A549 (cell line): ENCODE measurements around the gene CRYGN. TPM values are rescaled to one million over a fixed set of nuclear protein-coding genes. Genes with fewer than 3 reads are reported as not detected.

Source experiments
- ATAC-seq, 2 experiments: fragments of 200-7000 bp in 1 of 2; fragments of >200 bp in 1 of 2; cut with Nextera tagmentation in 1 of 2; cut with Tn5 transposase in 1 of 2; 3 replicates each; pipeline versions ENCODE4 v1.8.0 to v1.9.1; 2018 to 2020; ENCODE audit warnings: mild to moderate bottlenecking in 1 of 2, moderate library complexity in 1 of 2
- CTCF ChIA-PET: fragments of 300-600 bp; sonication (Branson Sonifier 250); formaldehyde crosslinking; extraction: SDS; loops from one replicate; lab custom pipeline; 2021; ENCODE audit warnings: antibody characterized with exemption, inconsistent platforms; lab: Yijun Ruan, JAX
- POLR2A ChIA-PET: fragments of 350-600 bp; formaldehyde crosslinking; extraction: SDS; loops from one replicate; lab custom pipeline; 2021; ENCODE audit warnings: antibody characterized with exemption, inconsistent platforms; lab: Yijun Ruan, JAX
- DNase-seq, 2 experiments: peaks; one replicate each; pipeline versions ENCODE4 v3.0.0 to v3.0.0-alpha.2; 2011 to 2016; ENCODE audit warnings: low read depth in 1 of 2, low spot score in 1 of 2
- FAIRE-seq: peaks from 2 replicates; lab custom pipeline; 2011; peaks lifted over from hg19 to GRCh38; lab: Jason Lieb, UNC
- H3K27ac ChIP-seq, 2 experiments: fragments of >200 bp; sonication (Bioruptor Twin); formaldehyde crosslinking; 3 replicates each; pipeline ENCODE4 v1.5.1; 2016 to 2017
- H3K4me1 ChIP-seq: fragments of >200 bp; sonication (Bioruptor Twin); formaldehyde crosslinking; 3 replicates; pipeline ENCODE4 v1.6.1; 2016
- H3K4me2 ChIP-seq: fragments of >200 bp; sonication (Bioruptor Twin); formaldehyde crosslinking; 3 replicates; pipeline ENCODE4 v1.6.1; 2016
- H3K4me3 ChIP-seq: fragments of >200 bp; sonication (Bioruptor Twin); formaldehyde crosslinking; 3 replicates; pipeline ENCODE4 v1.5.1; 2016
- H3K9me3 ChIP-seq: fragments of >200 bp; sonication (Bioruptor Twin); formaldehyde crosslinking; 3 replicates; pipeline ENCODE4 v1.6.1; 2016
- CBX2 ChIP-seq: fragments of 200-600 bp; sonication (generic); IDR thresholded peaks from 2 replicates; pipeline ENCODE4 v1.6.1; 2016; ENCODE audit warnings: low read depth, mild to moderate bottlenecking, borderline replicate concordance
- CHD4 ChIP-seq: fragments of 200-600 bp; sonication (generic); IDR thresholded peaks from 2 replicates; pipeline ENCODE4 v1.6.1; 2016; ENCODE audit warnings: antibody characterized with exemption, mild to moderate bottlenecking, borderline replicate concordance
- ELK1 ChIP-seq: fragments of 150-350 bp; IDR thresholded peaks from 2 replicates; pipeline ENCODE4 v1.6.1; 2014; ENCODE audit warnings: low read depth, mild to moderate bottlenecking, low read length
- ESRRA ChIP-seq: fragments of 150-350 bp; IDR thresholded peaks from 2 replicates; pipeline ENCODE4 v1.6.1; 2014; ENCODE audit warnings: mild to moderate bottlenecking, low read length, borderline replicate concordance
- FOSB ChIP-seq: fragments of 250-450 bp; sonication (Bioruptor Pico); IDR thresholded peaks from 2 replicates; pipeline ENCODE4 v1.5.0; 2020; ENCODE audit warnings: mild to moderate bottlenecking, moderate library complexity
- HDAC2 ChIP-seq: fragments of 200-600 bp; sonication (generic); IDR thresholded peaks from 2 replicates; pipeline ENCODE4 v1.6.1; 2016
- HEYL ChIP-seq: fragments of 250-450 bp; sonication (Bioruptor Pico); IDR thresholded peaks from 2 replicates; pipeline ENCODE4 v1.8.0; 2021; ENCODE audit warnings: mild to moderate bottlenecking, moderate library complexity
- JUNB ChIP-seq: fragments of >200 bp; sonication (Bioruptor Twin); formaldehyde crosslinking; IDR thresholded peaks from 2 replicates; pipeline ENCODE4 v1.6.1; 2016
- MAFK ChIP-seq: fragments of 450-650 bp; IDR thresholded peaks from 2 replicates; pipeline ENCODE4 v1.6.1; 2014; ENCODE audit not compliant: partially characterized antibody
- NPAS2 ChIP-seq: fragments of 250-450 bp; sonication (Bioruptor Pico); IDR thresholded peaks from 2 replicates; pipeline ENCODE4 v1.8.0; 2022; ENCODE audit warnings: mild to moderate bottlenecking, moderate library complexity, borderline replicate concordance
- NR3C1 ChIP-seq: fragments of >200 bp; sonication (Bioruptor Twin); formaldehyde crosslinking; IDR thresholded peaks from 3 replicates; pipeline ENCODE4 v1.6.1; 2017
- REST ChIP-seq: fragments of 200-600 bp; sonication (generic); IDR thresholded peaks from 2 replicates; pipeline ENCODE4 v1.6.1; 2016; ENCODE audit warnings: antibody characterized with exemption, mild to moderate bottlenecking, moderate library complexity
- RFX5 ChIP-seq: fragments of 450-650 bp; IDR thresholded peaks from 2 replicates; pipeline ENCODE4 v1.7.1; 2014; ENCODE audit warnings: antibody characterized with exemption, mild to moderate bottlenecking, moderate library complexity
- RNF2 ChIP-seq: fragments of 200-600 bp; sonication (generic); IDR thresholded peaks from 2 replicates; pipeline ENCODE4 v1.6.1; 2016; ENCODE audit warnings: low read depth, mild to moderate bottlenecking, antibody characterized with exemption, moderate library complexity, borderline replicate concordance
- SMC3 ChIP-seq: fragments of >200 bp; sonication (Bioruptor Twin); formaldehyde crosslinking; IDR thresholded peaks from 3 replicates; pipeline ENCODE4 v1.6.1; 2018; ENCODE audit warnings: inconsistent platforms
- TFCP2L1 ChIP-seq: fragments of 250-450 bp; sonication (Bioruptor Pico); IDR thresholded peaks from 2 replicates; pipeline ENCODE4 v1.5.0; 2021; ENCODE audit warnings: mild to moderate bottlenecking
- ZFP36 ChIP-seq: fragments of 450-650 bp; IDR thresholded peaks from 2 replicates; pipeline ENCODE4 v1.6.1; 2014; ENCODE audit warnings: borderline replicate concordance; ENCODE audit not compliant: partially characterized antibody
- ZNF302 ChIP-seq: fragments of 250-450 bp; sonication (Bioruptor Pico); IDR thresholded peaks from 2 replicates; pipeline ENCODE4 v1.9.0; 2021; ENCODE audit warnings: inconsistent platforms, mild to moderate bottlenecking, moderate library complexity
- ZSCAN20 ChIP-seq: fragments of 250-450 bp; sonication (Bioruptor Pico); IDR thresholded peaks from 2 replicates; pipeline ENCODE4 v1.8.0; 2022; ENCODE audit warnings: mild to moderate bottlenecking, moderate library complexity
- WGBS: methylation state at CpG from one replicate; pipeline ENCODE4 v1.1.6; 2017; ENCODE audit errors: missing lambda C conversion rate; 5-methylcytosine and 5-hydroxymethylcytosine counted together
- polyA plus RNA-seq, 4 experiments: library from polyadenylated mRNA; depleted of rRNA in 3 of 4; stranded (reverse); fragments of >200 nt; fragmentation: RNase III in 1 of 4; extraction: RNeasy Plus Mini Kit Qiagen cat#74134 plus additional on column Dnase treatment in 1 of 4; gene quantifications; 2 replicates in 3 of 4; 3 replicates in 1 of 4; pipeline ENCODE4 v1.2.3, GENCODE V29; 2011 to 2017
- TF ChIP-seq, protein P1 (sequence below): IDR thresholded peaks from 2 replicates; pipeline ENCODE4 v1.6.1; 2012

The CRYGN gene
- polyA plus RNA-seq, 2 of the 4 experiments (the other 2 are of a cell fraction): not detected

GRCh38 chr7:151396328-151396970, 43.5 kb downstream of the CRYGN start:
- WGBS: 70% methylated on average over 6 of the region's 10 CpGs
- TF ChIP-seq ZNF302 (CRISPR knock-in tag): no peak
- TF ChIP-seq, all 56 proteins: peak for 0
- H3K4me3 ChIP-seq: no peak overlapping the region
- ChIA-PET POLR2A (interaction anchor here (0.5 kb wide), 1 partner anchor 241 kb away, joined by 4 read pairs; no protein-coding TSS in a partner anchor), CTCF (interaction anchor here (1.0 to 3.2 kb wide), 6 partner anchors 21 to 152 kb away, joined by 3 to 16 read pairs (median 4); no protein-coding TSS in a partner anchor)
- DNase-seq (no peak), FAIRE-seq (no peak), ATAC-seq (no peak)
- H3K4me2 ChIP-seq: no peak overlapping the region
- 0 out of 3 replicates have a peak, but pooled peaks cover 4% of the 10 kb centered on the region for H3K4me1 ChIP-seq
- no peak overlapping the region for H3K27ac ChIP-seq
- no peaks in the 10 kb centered on the region for H3K9me3 ChIP-seq

- Histone ChIP-seq H3K4me2 (no peak overlapping the region), H3K9me3 (no peaks in the 10 kb centered on the region), H3K4me3 (no peak overlapping the region), H3K27ac (no peak overlapping the region), H3K4me1 (0 out of 3 replicates have a peak, but pooled peaks cover 4% of the 10 kb centered on the region)
- no peak for FAIRE-seq
- DNase-seq: no peak
- 80% methylated on average over 13 of the region's 13 CpGs for WGBS
- no peak for TF ChIP-seq RFX5
- no peak for TF ChIP-seq FOSB (CRISPR knock-in tag)
- TF ChIP-seq SMC3: no peak
- no peak for TF ChIP-seq NR3C1
- no peak for TF ChIP-seq HEYL (CRISPR knock-in tag)
- no peak for TF ChIP-seq CHD4
- no peak for TF ChIP-seq JUNB
- TF ChIP-seq RNF2: no peak
- TF ChIP-seq ESRRA: no peak
- ATAC-seq: no peak
- POLR2A ChIA-PET: no interaction called here
- CTCF ChIA-PET: interaction anchor here (0.6 to 3.2 kb wide), 3 partner anchors 28 to 63 kb away, joined by 3 to 16 read pairs (median 6); no protein-coding TSS in a partner anchor
Measured at GRCh38 chr7:151395036-151395367, 44.9 kb downstream of the CRYGN start.

DNA sequence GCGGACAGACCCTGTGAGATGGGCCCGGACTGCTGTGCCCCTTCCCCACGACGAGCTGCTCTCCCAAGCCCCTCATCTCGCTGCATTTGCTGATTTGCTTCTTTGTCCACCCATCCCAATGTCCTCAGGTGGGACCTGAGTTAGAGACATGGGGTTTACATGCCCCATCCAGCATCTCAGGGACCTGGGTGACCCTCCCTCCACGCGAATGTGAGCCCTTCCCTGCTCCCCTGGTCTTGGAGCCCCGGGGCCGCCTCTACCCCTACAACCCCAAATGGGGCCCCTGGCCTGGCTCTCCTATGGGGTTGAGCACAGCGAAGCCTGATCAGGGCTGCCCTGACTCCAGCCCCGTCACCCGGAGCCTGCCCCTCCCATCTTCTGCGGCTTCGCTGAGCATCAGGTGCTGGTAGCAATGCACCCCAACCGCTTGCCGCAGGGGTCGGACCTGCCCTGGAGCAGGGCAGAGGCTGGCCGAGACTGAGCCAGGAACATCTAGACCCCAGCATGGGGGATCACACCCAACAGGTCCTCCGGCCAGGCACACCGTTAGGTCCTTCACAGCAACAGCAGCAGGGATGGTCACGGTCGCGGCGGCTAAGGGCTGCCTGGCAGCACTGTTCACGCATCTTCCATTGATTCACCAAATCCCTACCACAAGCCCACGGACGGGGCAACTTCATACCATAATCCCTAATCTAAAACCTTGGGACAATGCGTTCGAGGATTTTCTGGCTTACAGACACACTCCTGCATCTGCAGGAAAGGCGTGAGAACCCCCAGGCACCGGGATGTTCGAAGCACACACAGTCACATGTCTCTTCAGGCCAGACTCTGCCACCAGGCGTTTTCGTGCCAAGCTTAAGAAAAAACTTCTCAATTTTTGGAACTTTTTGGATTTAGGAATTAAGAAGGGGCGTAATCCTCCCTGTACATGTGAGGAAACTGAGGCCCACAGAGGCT, 45.6 kb downstream of the CRYGN start:
- Histone ChIP-seq H3K4me1 (0 out of 3 replicates have a peak, but pooled peaks cover 4% of the 10 kb centered on the region), H3K27ac (no peak overlapping the region), H3K4me2 (no peak overlapping the region), H3K9me3 (no peaks in the 10 kb centered on the region), H3K4me3 (no peak overlapping the region)
- no peak for TF ChIP-seq ZFP36
- TF ChIP-seq ZSCAN20 (CRISPR knock-in tag): no peak
- no peak for TF ChIP-seq MAFK
- TF ChIP-seq HEYL (CRISPR knock-in tag): no peak
- TF ChIP-seq JUNB: no peak
- TF ChIP-seq HDAC2: no peak
- TF ChIP-seq NPAS2 (CRISPR knock-in tag): no peak
- TF ChIP-seq TFCP2L1 (CRISPR knock-in tag): no peak
- TF ChIP-seq REST: no peak
- TF ChIP-seq, protein P1, sequence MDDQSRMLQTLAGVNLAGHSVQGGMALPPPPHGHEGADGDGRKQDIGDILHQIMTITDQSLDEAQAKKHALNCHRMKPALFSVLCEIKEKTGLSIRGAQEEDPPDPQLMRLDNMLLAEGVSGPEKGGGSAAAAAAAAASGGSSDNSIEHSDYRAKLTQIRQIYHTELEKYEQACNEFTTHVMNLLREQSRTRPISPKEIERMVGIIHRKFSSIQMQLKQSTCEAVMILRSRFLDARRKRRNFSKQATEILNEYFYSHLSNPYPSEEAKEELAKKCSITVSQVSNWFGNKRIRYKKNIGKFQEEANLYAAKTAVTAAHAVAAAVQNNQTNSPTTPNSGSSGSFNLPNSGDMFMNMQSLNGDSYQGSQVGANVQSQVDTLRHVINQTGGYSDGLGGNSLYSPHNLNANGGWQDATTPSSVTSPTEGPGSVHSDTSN: no peak
- TF ChIP-seq ELK1: no peak
- TF ChIP-seq CBX2: no peak
- no peak for TF ChIP-seq FOSB (CRISPR knock-in tag)
- TF ChIP-seq ESRRA: no peak
- DNase-seq: no peak
- ChIA-PET CTCF (interaction anchor here (0.6 to 3.2 kb wide), 8 partner anchors 17 to 366 kb away, joined by 3 to 16 read pairs (median 4); no protein-coding TSS in a partner anchor), POLR2A (no interaction called here)
- 84% methylated on average over 31 of the region's 35 CpGs for WGBS
- FAIRE-seq: no peak
- no peak for ATAC-seq
